Measurements from ENCODE around the gene HSF2BP.

HSF2BP gene

DNA sequence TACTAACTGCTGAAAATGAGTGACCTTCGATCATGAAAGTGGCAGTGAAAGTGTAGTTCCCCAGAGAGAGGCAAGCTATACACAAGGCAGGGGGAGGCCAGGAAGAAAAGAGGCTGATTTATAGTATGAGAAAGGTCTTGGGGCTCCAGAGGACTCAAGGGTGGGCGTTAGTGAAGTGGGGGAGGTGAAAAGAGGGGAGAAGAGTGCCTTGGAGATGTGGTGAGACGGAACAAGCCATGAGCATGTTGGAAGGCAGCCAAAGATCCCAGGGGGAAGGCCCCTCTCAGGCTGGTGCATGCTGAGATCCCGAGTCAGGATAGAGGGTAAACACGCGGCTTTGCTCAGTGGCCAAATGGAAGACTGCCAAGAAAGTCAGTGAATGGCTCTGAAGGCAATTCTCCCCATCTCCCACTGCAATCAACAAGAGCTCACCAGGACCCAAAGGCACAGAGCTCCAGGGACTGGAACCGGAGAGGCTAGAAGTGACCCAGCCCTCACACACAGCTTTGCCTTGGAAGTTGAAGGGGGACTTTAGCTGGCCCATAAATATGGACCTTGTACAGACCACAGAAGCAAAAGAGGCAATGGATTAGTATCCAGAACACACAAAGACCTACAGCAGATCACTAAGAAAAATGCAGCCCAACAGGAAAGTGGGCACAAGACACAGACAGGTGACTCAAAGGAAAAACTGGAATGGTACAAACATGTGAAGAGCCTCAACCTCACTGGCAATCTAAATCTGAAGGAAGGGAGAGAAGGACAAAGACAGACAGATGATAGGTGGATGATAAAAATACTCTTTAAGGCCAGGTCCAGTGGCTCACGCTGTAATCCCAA lies 49.6 kb downstream of the HSF2BP start:
- no peak for FAIRE-seq
- no peak for TF ChIP-seq POLR2A (IDR thresholded peaks at IDR 0.05; ENCODE audit: low read depth, low read length)
- no peak for DNase-seq (ENCODE audit: insufficient read length, low spot score)

DNA sequence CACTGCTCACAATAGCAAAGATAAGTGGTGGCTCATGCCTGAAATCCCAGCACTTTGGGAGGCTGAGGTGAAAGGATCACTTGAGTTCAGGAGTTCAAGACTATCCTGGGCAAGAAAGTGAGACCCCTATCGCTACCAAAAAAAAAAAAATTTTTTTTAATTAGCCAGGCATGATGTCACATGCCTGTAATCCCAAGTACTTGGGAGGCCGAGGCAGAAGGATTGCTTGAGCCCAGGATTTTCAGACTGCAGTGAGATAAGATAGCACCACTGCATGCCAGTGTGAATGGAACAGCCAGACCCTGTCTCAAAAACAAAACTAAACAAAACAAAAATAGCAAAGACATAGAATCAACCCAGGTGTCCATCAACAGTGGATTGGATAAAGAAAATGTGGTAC lies 50.6 kb downstream of the HSF2BP start:
- no peak for FAIRE-seq
- no peak for DNase-seq (ENCODE audit: insufficient read length, low spot score)
- no peak for TF ChIP-seq POLR2A (IDR thresholded peaks at IDR 0.05; ENCODE audit: low read depth, low read length)

- DNase-seq (ENCODE audit: insufficient read length, low spot score), result no peak
- TF ChIP-seq POLR2A (IDR thresholded peaks at IDR 0.05; ENCODE audit: low read depth, low read length), result no peak
- FAIRE-seq, result no peak
Observed at GRCh38 chr21:43608225-43608624, 51.1 kb downstream of the HSF2BP start.

DNA sequence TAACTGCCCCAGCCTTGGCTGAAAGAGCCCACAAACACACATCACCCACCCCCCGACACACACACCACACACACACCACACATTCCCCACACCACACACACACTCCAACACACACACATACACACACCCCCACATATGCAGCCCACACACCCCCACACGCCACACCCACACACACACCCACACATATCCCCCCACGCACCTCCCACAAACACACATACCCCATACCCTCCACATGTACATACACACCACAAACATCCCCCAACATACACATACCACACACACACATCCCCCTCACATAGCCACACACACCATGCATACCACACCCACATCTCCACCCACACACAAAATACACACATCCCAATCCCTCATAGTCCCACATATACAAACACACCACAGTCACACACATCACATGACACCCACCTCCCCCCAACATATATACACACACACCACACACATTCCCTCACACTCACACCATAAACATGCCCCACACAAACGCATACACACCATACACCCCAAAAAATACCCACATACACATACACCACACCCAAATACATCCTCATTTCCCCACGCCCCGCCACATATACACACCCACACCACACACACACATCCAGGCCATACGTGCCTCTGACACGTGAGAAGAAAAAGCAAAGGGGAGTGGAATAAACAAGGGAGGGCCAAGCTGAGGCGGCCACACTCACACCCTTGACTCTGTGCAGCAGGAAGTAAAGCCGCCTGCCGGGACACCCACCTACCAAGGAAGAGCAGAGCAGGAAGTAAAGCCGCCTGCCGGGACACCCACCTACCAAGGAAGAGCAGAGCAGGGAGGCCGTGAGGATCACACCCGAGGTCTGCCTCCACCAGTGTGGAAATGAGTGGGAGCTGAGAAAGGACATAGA lies 53.7 kb downstream of the HSF2BP start:
- DNase-seq (ENCODE audit: insufficient read length, low spot score) (no peak), FAIRE-seq (no peak)
- no peak for TF ChIP-seq POLR2A (IDR thresholded peaks at IDR 0.05; ENCODE audit: low read depth, low read length)

DNA sequence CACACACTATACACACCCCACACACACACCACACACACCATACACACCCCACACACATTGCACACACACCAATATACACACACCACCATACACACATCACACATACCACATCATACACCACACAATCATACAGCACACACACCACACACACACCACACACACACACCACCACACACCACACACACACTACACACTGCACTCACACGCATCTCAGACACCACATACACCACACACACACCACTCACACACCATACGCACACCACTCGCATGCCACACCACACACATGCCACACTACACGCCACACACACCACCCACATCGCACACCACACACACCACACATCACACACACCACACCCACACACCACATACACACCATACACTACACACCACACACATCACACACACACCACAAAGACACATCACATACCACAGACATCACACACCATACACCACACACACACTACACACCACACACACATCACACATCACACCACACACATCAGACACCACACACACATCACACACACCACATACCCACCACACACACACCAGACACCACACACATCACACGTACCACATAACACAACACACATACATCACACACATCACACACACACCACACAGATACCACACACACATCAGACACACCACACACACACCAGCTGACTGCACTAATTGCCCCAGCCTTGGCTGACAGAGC lies 54.6 kb downstream of the HSF2BP start:
- DNase-seq (ENCODE audit: insufficient read length, low spot score), result no peak
- no peak for FAIRE-seq
- no peak for TF ChIP-seq POLR2A (IDR thresholded peaks at IDR 0.05; ENCODE audit: low read depth, low read length)

- TF ChIP-seq POLR2A (IDR thresholded peaks at IDR 0.05; ENCODE audit: low read depth, low read length), result no peak
- FAIRE-seq (no peak), DNase-seq (ENCODE audit: insufficient read length, low spot score) (no peak)
Observed at GRCh38 chr21:43603641-43604504, 55.4 kb downstream of the HSF2BP start.

GRCh38 chr21:43603233-43603626 lies 56.1 kb downstream of the HSF2BP start:
- DNase-seq (ENCODE audit: insufficient read length, low spot score), result no peak
- TF ChIP-seq POLR2A (IDR thresholded peaks at IDR 0.05; ENCODE audit: low read depth, low read length), result no peak
- FAIRE-seq, result no peak

- DNase-seq (ENCODE audit: insufficient read length, low spot score) (no peak), FAIRE-seq (no peak)
- TF ChIP-seq POLR2A (IDR thresholded peaks at IDR 0.05; ENCODE audit: low read depth, low read length), result no peak
Observed at GRCh38 chr21:43602266-43603232, 56.7 kb downstream of the HSF2BP start.

- peak; percentile 57 for DNase-seq (ENCODE audit: insufficient read length, low spot score)
- FAIRE-seq, result no peak
- no peak for TF ChIP-seq POLR2A (IDR thresholded peaks at IDR 0.05; ENCODE audit: low read depth, low read length)
Observed at GRCh38 chr21:43600642-43601402, 58.5 kb downstream of the HSF2BP start.

DNA sequence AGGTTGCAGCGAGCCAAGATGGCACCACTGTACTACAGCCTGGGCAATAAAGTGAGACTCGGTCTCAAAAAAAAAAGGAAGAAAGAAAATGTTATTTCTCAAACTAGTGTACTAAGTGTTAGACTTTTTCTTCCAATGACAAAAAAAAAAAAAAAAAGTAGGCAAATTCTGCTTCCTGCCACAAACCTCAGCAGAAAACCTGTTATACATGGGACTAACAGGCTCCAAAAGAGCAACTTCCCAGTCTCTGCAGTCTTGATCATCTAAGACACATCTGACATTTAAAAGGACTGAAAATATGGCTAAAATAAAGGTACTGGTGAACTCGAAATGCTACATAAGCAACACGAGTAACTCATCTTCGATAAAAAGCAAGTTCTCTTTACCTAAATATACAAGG lies 59.6 kb downstream of the HSF2BP start:
- DNase-seq (ENCODE audit: insufficient read length, low spot score) (no peak), FAIRE-seq (no peak)
- TF ChIP-seq POLR2A (IDR thresholded peaks at IDR 0.05; ENCODE audit: low read depth, low read length), result no peak

- no peak for TF ChIP-seq POLR2A (IDR thresholded peaks at IDR 0.05; ENCODE audit: low read depth, low read length)
- DNase-seq (ENCODE audit: insufficient read length, low spot score), result no peak
- no peak for FAIRE-seq
Observed at GRCh38 chr21:43598416-43599120, 60.7 kb downstream of the HSF2BP start.

All from H54 (cell line).